GM12878 (cell line): ENCODE results near the gene EIF5A. TPM values are rescaled to one million over a fixed set of nuclear protein-coding genes. Genes with fewer than 3 reads are reported as not detected.
A peak's percentile ranks its signal among the peaks of the same experiment; 100 is the strongest.

ENCODE experiments used
- BMI1 ChIP-seq: fragments of 450-650 bp; IDR thresholded peaks from 2 replicates; pipeline ENCODE4 v1.6.1; 2016; ENCODE audit warnings: mild to moderate bottlenecking, moderate library complexity, borderline replicate concordance
- KAT2A ChIP-seq: conservative IDR thresholded peaks from 2 replicates; pipeline ENCODE4 v1.6.1; 2011; ENCODE audit warnings: low read depth, low read length; ENCODE audit not compliant: control insufficient read depth
- MEF2B ChIP-seq: fragments of 450-650 bp; IDR thresholded peaks from 2 replicates; pipeline ENCODE4 v1.6.1; 2018; ENCODE audit warnings: mild to moderate bottlenecking, moderate library complexity; ENCODE audit not compliant: partially characterized antibody, poor library complexity, severe bottlenecking
- MTA2 ChIP-seq: fragments of 450-650 bp; IDR thresholded peaks from 2 replicates; pipeline ENCODE4 v1.6.1; 2016; ENCODE audit warnings: low read depth, mild to moderate bottlenecking, moderate library complexity
- RUNX3 ChIP-seq: IDR thresholded peaks from 2 replicates; pipeline ENCODE4 v1.6.1; 2012; ENCODE audit warnings: low read length, inconsistent platforms
- SIN3A ChIP-seq: IDR thresholded peaks from 2 replicates; pipeline ENCODE4 v1.6.1; 2012; ENCODE audit warnings: low read depth, low read length, improper control_type of control experiment
- SUZ12 ChIP-seq: fragments of 200-600 bp; sonication (generic); IDR thresholded peaks from one replicate; pipeline ENCODE4 v1.6.1; 2018; ENCODE audit warnings: antibody characterized with exemption, mild to moderate bottlenecking; ENCODE audit not compliant: unreplicated experiment
- polyA plus RNA-seq, 11 experiments: library from polyadenylated mRNA; depleted of rRNA in 4 of 11; unstranded in 6 of 11; stranded (reverse) in 5 of 11; fragments of >200 nt; fragmentation: Nextera tagmentation in 4 of 11; fragmentation: Illumina TruSeq in 1 of 11; extraction: Ambion mirVana in 4 of 11; extraction: Trizol in 1 of 11; gene quantifications; 1 replicate in 1 of 11; 2 replicates in 10 of 11; pipeline versions ENCODE4 v1.2.1 to v1.2.3, GENCODE V29; 2011 to 2016; ENCODE audit warnings: inconsistent platforms in 2 of 11, missing spikeins in 2 of 11, low read depth in 1 of 11
- total RNA-seq, 4 experiments: library from RNA; depleted of rRNA in 3 of 4; stranded (reverse); fragments of >200 nt in 3 of 4; fragmentation: Illumina TruSeq in 1 of 4; extraction: Trizol in 1 of 4; gene quantifications; 2 replicates each; pipeline versions ENCODE4 v1.2.1 to v1.2.3, GENCODE V29; 2013 to 2021
- TF ChIP-seq, protein P1 (sequence below): fragments of 450-650 bp; IDR thresholded peaks from 2 replicates; pipeline ENCODE4 v1.6.1; 2018; ENCODE audit warnings: mild to moderate bottlenecking, low read depth, moderate library complexity; ENCODE audit not compliant: partially characterized antibody
- TF ChIP-seq, protein P2 (sequence below): fragments of 150-350 bp; IDR thresholded peaks from 2 replicates; pipeline ENCODE4 v1.6.1; 2014; ENCODE audit warnings: mild to moderate bottlenecking, low read depth, low read length
- TF ChIP-seq, protein P3 (sequence below): IDR thresholded peaks from 2 replicates; pipeline ENCODE4 v1.6.1; 2011; ENCODE audit warnings: borderline replicate concordance, low read depth, mild to moderate bottlenecking, moderate library complexity, mixed read lengths, low read length; ENCODE audit not compliant: insufficient read depth; ENCODE audit errors: extremely low read length
- TF ChIP-seq, protein P4 (sequence below): IDR thresholded peaks from 2 replicates; pipeline ENCODE4 v1.6.1; 2011; ENCODE audit warnings: borderline replicate concordance, low read depth, mild to moderate bottlenecking, moderate library complexity, low read length; ENCODE audit not compliant: insufficient read depth, poor library complexity, severe bottlenecking
- TF ChIP-seq, protein P5 (sequence below): fragments of 450-650 bp; IDR thresholded peaks from 2 replicates; pipeline ENCODE4 v1.6.1; 2017; ENCODE audit warnings: mild to moderate bottlenecking, moderate library complexity

The EIF5A gene
- total and polyA plus RNA-seq, 10 of the 15 experiments (the other 5 are each of a cell fraction or from before 2014, with no cell fraction given): 26.5 to 1,792 (median 944) TPM

DNA sequence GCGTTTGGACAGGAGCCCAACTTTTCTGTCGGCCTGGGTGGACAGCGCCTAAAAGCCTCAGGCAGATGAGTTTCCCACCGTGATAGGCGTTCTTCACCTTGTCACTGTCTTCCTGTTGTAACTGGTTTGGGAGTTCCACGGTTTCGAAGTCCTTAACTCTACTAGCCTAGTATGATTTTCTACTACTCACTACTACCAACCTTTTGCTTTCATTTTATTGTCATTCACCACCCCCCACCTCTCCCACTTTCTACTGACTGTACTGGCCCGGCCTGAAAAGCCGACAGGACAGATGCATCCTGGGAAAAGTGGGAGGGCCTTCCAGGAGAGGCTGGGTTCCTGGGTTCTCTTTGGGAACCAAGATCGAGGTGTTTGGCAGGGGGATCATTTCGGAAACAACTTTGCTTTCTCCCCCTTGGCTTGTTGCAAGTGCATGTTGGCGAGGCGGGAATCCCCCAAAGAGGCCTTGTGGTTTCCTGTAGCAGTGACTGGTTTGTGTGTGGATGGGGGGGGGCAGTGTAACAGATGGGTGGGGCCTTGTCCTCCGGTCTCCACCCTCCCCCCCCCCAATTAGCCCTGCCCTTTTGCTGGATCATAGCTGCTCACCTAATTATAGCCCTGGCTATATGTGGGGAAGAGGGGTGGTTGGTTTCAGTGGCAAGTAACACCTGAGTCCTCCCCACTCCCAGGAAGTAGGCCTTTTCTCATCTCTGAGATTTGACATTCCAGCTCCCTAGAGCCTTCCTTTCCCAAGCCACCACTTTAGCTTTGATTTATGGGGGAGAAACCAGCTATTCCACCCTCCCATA is 1.4 kb downstream of the EIF5A start (continued):
- TF ChIP-seq, protein P1, sequence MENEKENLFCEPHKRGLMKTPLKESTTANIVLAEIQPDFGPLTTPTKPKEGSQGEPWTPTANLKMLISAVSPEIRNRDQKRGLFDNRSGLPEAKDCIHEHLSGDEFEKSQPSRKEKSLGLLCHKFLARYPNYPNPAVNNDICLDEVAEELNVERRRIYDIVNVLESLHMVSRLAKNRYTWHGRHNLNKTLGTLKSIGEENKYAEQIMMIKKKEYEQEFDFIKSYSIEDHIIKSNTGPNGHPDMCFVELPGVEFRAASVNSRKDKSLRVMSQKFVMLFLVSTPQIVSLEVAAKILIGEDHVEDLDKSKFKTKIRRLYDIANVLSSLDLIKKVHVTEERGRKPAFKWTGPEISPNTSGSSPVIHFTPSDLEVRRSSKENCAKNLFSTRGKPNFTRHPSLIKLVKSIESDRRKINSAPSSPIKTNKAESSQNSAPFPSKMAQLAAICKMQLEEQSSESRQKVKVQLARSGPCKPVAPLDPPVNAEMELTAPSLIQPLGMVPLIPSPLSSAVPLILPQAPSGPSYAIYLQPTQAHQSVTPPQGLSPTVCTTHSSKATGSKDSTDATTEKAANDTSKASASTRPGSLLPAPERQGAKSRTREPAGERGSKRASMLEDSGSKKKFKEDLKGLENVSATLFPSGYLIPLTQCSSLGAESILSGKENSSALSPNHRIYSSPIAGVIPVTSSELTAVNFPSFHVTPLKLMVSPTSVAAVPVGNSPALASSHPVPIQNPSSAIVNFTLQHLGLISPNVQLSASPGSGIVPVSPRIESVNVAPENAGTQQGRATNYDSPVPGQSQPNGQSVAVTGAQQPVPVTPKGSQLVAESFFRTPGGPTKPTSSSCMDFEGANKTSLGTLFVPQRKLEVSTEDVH: no peak
- TF ChIP-seq, protein P2, sequence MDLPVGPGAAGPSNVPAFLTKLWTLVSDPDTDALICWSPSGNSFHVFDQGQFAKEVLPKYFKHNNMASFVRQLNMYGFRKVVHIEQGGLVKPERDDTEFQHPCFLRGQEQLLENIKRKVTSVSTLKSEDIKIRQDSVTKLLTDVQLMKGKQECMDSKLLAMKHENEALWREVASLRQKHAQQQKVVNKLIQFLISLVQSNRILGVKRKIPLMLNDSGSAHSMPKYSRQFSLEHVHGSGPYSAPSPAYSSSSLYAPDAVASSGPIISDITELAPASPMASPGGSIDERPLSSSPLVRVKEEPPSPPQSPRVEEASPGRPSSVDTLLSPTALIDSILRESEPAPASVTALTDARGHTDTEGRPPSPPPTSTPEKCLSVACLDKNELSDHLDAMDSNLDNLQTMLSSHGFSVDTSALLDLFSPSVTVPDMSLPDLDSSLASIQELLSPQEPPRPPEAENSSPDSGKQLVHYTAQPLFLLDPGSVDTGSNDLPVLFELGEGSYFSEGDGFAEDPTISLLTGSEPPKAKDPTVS: no peak
- TF ChIP-seq MTA2 (peak; percentile 31; the same call in 1 of the 2 replicates), BMI1 (no peak), RUNX3 (peak; percentile 96), KAT2A (no peak), SIN3A (peak; percentile 61), SUZ12 (no peak), MEF2B (peak; percentile 29)
- TF ChIP-seq, protein P3, sequence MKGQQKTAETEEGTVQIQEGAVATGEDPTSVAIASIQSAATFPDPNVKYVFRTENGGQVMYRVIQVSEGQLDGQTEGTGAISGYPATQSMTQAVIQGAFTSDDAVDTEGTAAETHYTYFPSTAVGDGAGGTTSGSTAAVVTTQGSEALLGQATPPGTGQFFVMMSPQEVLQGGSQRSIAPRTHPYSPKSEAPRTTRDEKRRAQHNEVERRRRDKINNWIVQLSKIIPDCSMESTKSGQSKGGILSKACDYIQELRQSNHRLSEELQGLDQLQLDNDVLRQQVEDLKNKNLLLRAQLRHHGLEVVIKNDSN: no peak
- TF ChIP-seq, protein P4, sequence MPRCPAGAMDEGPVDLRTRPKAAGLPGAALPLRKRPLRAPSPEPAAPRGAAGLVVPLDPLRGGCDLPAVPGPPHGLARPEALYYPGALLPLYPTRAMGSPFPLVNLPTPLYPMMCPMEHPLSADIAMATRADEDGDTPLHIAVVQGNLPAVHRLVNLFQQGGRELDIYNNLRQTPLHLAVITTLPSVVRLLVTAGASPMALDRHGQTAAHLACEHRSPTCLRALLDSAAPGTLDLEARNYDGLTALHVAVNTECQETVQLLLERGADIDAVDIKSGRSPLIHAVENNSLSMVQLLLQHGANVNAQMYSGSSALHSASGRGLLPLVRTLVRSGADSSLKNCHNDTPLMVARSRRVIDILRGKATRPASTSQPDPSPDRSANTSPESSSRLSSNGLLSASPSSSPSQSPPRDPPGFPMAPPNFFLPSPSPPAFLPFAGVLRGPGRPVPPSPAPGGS: peak; percentile 73
- TF ChIP-seq, protein P5, sequence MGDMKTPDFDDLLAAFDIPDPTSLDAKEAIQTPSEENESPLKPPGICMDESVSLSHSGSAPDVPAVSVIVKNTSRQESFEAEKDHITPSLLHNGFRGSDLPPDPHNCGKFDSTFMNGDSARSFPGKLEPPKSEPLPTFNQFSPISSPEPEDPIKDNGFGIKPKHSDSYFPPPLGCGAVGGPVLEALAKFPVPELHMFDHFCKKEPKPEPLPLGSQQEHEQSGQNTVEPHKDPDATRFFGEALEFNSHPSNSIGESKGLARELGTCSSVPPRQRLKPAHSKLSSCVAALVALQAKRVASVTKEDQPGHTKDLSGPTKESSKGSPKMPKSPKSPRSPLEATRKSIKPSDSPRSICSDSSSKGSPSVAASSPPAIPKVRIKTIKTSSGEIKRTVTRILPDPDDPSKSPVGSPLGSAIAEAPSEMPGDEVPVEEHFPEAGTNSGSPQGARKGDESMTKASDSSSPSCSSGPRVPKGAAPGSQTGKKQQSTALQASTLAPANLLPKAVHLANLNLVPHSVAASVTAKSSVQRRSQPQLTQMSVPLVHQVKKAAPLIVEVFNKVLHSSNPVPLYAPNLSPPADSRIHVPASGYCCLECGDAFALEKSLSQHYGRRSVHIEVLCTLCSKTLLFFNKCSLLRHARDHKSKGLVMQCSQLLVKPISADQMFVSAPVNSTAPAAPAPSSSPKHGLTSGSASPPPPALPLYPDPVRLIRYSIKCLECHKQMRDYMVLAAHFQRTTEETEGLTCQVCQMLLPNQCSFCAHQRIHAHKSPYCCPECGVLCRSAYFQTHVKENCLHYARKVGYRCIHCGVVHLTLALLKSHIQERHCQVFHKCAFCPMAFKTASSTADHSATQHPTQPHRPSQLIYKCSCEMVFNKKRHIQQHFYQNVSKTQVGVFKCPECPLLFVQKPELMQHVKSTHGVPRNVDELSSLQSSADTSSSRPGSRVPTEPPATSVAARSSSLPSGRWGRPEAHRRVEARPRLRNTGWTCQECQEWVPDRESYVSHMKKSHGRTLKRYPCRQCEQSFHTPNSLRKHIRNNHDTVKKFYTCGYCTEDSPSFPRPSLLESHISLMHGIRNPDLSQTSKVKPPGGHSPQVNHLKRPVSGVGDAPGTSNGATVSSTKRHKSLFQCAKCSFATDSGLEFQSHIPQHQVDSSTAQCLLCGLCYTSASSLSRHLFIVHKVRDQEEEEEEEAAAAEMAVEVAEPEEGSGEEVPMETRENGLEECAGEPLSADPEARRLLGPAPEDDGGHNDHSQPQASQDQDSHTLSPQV: no peak
